Lung microvascular endothelial cell (primary cell): ENCODE results near the gene SEMA4D. TPM values are rescaled to one million over a fixed set of nuclear protein-coding genes. Genes with fewer than 3 reads are reported as not detected.

ENCODE experiments used
- DNase-seq, 2 donors: peaks; one replicate each; pipeline versions ENCODE4 v3.0.0 to v3.0.0-alpha.2; 2010; ENCODE audit warnings: low read depth in 2 of 2
- total RNA-seq: library from RNA; depleted of rRNA; stranded (reverse); fragments of >200 nt; gene quantifications from 2 replicates; pipeline ENCODE4 v1.2.1, GENCODE V29; 2014

The SEMA4D gene
- total RNA-seq, 1 donor from 2014 or later: 3.4 TPM

GRCh38 chr9:89319015-89319905 lies 178.7 kb downstream of the SEMA4D start:
- DNase-seq: peak in 1 of 2 donors; percentile 5

DNA sequence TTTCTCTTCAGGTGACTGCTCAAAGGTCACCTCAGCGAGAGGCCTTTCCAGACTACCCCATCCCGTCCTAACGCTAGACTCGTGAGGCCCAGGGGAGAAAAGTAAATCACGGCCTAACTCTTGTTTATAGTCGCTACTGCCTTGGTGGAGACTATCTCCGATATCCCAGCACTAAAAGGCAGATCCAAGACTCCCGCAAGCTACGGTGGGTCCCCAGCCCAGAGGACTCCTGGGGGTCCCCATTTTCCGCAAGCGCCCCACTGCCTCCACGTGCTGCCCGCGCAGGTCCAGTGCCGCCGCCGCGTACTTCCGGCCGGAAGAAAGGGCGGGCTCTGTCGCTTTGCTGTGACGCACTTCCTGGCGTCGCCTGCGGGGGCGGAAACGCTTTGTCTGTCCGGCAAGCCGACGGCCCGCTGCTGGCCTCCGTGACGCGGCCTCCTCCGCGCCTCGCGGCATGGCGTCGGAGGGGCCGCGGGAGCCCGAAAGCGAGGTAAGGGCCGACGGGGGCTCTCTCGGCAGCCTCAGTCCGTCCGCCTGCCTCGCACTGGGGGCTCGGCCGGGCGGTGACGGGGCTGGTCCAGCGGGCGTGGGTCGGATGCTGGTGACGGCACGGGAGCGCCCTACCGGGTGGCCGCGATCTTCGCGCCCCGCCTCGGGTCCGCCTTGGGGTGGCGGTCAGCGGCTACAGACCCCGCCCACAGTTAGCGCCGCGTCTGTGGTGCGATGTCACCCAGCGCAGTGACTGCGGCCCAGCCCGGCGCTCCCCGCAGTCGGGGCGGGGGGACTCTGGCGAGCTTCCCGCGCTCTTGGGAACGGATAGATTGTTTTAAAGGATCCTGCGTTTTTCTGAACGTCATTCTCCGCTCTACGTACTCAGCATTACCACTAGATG lies 179.5 kb downstream of the SEMA4D start, which contains the start of gene SECISBP2:
TSS of gene SECISBP2 (plus strand) at position 378 of the 892 bp plus-strand sequence. CDS start at position 455, 77 bp downstream.
- DNase-seq: peak; percentile 97 to 98

DNA sequence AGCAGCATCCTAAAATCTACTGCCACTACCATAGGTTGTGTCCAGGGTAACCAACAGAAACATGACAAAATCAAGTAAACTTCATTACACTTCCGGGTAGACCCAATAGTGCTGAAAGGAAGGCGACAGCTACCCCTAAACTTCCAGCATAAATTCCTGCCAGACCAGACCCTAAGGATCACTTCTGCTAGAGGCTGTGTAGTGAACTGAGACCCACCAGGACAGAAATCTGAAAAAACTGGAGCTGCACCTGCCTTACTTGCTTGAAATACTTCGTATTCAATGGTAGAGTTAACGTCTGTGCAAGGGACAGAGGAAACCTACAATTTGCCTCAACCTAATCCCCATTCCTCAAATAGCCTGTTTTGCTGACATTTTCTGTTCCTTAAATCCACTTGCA lies 180.6 kb downstream of the SEMA4D start:
- DNase-seq: no peak

- DNase-seq: no peak
Observed at GRCh38 chr9:89315482-89315881, 182.4 kb downstream of the SEMA4D start.

DNA sequence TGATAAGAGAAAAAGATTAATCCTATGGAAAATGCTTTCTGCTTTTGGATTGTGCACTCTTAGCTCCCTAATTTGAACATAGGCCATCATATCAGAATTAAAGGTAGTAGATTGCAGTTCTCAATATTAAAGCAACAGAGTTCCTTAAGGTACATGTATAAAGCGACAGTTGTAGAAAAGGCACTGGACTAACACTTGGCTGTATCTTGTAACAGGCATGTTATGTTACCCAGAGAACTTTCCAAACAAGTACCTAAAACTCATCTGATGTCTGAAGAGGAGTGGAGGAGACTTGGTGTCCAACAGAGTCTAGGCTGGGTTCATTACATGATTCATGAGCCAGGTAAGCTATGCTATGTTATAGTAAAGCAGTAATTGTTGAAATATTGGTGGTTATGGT lies 183.0 kb downstream of the SEMA4D start:
- no peak for DNase-seq

GRCh38 chr9:89313842-89314241 lies 184.1 kb downstream of the SEMA4D start:
- peak in 1 of 2 donors; percentile 11 for DNase-seq

DNA sequence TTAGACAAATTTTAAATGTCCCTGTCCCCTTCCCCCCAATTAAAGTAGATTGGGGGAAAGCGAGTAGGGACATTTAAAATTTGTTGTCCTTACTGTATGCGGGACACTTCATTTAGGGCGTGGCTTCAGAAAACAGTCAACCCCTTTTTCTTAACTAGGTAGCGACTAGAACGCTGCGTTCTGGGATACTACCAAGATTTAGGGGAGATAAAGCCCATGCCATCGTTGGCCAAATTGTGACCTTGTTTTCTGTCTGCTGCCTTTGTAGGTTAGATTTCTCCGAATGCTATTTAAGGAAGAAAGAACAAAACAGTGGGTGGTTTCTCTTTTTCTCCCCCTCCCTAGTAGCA lies 185.7 kb downstream of the SEMA4D start:
- peak; percentile 37 to 43 for DNase-seq

DNA sequence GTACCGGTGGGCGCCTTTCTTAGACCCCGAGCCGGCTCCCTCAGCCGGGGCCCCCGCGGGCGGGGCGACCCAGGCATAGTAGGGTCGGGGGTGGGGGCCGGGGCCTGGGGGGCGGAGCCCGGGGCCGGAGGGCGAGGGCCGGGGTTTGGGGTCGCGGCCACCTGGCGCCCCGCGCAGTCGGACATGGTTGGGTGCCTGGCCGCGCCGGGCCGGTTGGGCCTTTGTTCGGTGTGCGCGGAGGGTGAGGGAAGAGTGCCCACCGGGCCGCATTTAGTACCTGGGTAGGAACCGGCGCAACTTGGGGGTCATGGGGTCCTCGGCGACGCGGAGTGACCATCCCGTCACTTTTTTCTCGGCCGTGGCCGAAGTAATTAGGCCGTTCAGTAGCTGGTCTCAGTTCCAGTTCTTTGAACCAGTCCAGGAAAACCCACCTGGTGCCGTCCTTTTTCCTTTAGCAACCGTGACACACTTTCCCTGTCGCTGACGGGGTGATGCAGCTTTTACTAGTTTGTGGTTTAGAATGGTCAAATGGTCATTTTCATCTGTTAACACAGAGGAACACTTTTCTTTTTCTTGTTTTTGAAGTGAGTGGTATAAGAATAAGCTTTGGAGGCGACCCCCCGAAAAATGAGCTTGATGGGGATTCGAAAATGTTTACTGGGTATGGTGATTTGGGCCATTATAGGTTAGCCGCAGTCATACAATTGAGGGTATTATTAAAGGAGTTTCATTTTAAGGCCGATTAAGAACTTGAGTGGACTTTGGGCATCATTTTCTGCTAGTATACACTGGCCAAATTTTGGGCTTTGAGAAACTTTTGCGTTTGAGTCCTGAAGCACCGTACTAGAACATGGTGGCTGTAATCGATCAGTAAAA lies 186.3 kb downstream of the SEMA4D start:
- DNase-seq: peak; percentile 16 to 33

Other genes with a start within 250 kb of the SEMA4D start
- gene CKS2, start 186.9 kb downstream of the SEMA4D start, total RNA-seq: 60.3 and 94.8 TPM in 2 replicates
- 16.8 and 27.4 TPM in 2 replicates for gene SECISBP2, start 179.6 kb downstream of the SEMA4D start, total RNA-seq
- under 0.01 TPM in 1 of 2 replicates, not detected in the other for gene GADD45G, start 106.9 kb upstream of the SEMA4D start, total RNA-seq